Islet precursor cell (in vitro differentiated cells): ENCODE data around the gene CENPE.

Experiments
- DNase-seq: peaks from one replicate; pipeline ENCODE4 v3.0.0-alpha.2; 2018

Gene CENPE

DNA sequence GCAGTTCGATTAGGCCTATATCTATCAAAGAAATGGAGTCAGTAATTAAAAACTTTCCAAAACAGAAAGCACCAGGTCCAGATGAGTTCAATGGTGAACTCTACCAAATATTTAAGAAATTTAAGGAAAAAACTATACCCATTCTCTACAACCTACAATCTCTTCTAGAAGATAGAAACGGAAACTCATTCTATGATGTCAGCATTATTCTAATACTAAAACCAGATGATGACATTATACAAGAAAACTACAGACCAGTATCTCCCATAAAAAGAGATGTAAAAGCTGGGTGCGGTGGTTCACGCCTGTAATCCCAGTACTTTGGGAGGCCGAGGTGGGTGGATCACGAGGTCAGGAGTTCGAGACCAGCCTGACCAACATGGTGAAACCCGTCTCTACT, 69.0 kb downstream of the CENPE start:
- DNase-seq: no peak

DNA sequence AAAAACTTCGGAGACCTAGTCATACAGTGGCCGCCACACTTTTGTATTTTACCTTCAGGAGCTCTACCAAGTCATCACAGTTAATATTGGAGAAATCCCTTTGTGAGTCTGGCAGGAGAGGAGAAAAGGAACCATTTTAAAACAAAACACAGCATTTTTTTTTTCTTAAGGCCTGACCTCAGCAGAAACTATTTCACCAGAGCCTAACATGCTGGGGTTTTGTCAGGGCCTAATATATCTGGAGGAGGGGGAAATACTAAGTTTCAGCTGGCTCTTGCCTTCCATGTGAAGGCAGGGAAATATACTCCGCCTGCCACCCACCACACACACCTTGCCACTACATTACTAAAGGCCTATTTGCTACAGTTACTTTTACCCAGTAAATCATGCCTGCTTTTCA, 72.0 kb downstream of the CENPE start:
- DNase-seq: no peak

DNA sequence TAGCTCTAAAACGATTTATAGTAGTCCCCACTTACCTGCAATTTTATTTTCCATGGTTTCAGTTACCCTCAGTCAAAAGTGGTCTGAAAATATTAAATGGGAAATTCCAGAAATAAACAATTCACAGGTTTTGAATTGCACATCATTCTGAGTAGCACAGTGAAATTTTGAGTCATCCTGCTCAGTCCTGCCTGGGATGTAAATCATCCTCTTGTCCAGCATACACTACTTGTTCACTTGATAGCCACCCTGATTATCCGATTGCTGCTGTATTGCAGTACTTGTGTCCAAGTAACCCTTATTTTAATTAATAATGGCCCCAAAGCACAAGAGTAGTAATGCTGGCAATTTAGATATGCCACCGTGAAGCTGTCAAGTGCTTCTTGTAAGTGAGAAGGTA, 75.0 kb downstream of the CENPE start:
- DNase-seq: no peak

DNA sequence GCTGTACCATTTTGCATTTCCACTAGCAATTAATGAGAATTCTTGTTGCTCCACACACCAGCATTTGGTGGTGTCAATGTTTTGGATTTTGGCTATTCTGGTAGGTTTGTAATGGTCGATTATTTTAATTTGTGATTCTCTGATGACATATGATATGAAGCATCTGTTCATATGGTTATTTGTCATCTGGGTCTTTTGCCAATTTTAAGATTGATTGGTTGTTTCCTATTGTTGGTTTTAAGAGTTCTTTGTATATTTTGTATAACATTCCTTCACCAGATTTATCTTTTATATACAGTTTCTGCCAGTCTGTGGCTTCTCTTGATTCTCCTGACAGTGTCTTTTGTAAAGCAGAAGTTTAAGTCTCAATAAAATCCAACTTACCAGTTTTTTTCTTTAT, 80.0 kb downstream of the CENPE start:
- no peak for DNase-seq

DNA sequence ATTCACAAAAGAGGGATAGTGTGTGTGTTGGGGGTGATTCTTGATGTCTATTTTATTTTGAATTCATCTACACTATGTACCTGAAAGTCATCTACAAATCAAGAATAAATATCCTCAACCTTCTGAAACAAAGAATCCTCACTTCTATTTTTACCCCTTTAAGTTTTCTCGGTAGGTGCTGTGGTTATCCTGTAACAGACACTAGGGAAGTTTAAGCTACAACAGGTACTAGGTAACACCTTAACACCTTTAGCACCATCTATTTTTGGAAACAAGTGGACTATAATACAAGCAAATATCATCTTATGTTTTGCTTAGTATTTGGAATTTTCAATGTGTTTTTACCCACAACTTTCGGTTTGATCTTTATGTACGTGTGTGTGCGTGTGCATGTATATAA, 86.5 kb downstream of the CENPE start:
- DNase-seq: no peak

DNA sequence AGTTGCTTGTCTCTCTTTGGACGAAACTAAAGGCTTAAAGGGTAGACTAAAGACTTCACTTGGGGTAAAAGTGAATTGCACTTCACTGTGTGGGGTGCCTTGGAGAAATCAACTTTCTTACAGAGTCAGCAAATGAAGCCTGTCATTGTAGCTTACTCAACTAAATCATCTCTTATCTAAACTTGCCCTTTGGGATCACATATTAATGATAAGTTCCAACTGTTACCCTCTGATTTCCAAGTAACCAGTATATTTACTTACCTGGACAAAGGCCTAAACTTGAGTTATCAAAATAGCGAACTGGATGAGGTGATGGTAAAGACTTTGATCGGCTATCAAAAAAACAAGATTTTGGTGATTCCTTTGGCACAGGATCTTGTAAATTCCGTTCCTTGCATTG, 89.6 kb downstream of the CENPE start:
- DNase-seq: no peak

DNA sequence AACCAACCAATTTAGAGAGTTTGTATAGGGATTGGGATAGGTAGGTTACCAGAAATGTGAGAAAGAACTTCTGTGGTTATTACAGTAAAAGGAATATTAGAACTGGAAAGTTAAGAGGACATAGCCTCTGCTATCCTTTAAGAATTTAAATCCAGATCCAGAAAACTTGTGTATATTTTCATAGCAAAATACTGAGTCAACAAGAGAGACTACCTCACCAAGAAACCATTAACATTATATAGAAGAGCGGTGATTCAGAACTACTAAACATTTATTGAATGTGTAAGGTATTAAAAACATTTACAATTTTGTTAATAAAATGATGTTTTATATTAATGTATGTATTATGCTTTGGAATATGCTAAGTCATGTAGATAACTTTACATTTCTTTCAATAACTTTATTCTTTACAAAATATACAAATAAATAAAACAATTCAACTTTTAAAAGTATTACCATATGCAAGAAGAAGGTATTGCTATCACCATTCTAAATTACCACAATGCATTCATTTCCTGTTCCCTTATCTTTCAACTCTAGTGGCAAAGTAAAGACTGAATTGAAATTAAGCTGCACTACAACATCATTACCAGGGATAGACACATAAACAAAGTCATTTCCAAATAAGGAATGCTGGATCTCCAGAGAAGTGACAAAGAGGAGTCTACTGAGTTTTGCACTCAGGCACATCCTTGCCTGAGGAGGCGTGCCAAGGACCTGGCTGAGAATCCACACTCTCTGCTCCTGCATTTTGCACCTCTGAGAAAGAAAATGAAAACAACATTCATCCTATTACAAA, 92.4 kb downstream of the CENPE start:
- no peak for DNase-seq

DNA sequence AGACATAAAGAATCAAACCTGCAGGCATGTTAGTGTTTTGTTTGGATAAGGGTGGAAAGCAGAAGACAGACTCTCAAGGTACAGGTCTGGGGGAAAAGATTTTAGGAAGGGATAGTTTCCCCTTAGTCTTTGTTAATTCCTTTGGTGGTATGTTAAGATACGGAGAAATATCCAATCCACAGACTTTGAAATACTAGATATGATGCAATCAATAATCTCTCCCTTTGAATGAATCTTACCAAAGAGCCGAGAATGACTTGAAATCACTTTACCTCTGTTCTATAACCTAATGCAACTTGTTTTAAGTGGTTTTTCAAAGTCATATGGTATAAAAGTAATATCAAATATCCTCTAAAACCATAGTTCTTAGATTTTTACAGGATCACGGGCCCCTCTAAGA, 93.3 kb downstream of the CENPE start:
- DNase-seq: no peak

DNA sequence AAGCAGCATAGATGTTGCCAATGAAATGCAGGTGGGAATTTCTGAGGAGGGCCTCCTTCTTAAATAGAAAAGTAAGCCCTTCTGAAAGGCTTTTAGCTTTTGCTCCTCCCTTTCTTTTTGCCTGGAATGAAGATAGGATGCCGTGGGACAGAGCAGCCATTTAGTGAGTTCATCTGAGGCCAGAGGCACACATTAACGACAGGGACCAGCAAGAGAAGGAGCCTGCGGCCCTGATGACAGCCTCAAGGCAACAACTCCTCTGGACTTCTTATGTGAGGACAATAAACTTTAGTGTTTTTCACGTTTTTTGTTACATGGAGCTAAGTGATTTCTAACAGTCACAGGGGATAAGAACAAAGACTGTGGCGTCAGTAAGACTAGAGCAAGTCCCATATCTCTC, 97.5 kb downstream of the CENPE start:
- peak; percentile 68 for DNase-seq

DNA sequence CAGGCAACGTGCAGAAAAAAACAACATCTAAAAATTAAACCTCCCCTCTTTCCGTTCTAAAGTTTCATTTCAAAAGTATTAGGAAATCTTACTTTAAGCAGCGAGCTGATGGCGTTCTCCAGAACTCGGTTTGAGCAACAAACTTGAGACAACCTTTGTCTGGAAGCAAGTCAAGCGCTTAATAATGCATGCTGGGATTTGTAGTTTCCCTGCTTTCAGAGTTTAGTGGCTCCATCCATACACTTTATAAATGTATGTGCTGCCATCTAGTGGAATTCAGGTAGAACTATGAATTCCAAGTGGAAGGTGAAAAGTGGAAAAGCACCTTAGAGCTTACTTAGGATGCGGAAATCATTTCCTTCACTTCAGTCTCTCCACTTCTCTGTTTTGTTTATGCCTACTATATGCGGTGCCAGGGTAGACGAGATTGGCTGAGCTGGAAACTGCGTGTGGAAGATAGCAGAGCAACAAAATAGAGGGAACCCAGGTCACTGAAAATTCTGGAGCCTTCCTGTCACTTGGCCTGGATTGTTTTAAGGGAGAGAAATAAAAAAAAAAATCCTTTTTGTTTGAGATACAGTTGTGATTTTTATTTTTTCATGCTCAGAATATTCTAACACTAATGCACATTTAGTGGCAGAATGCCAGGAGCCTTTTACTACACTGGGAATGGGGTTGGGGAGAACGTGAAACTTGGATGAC, 98.3 kb downstream of the CENPE start, which contains the start of gene BDH2:
BDH2 (minus strand) TSS at position 144 of the 702 bp plus-strand sequence. CDS start 3,580 bp downstream, outside the sequence.
- peak; percentile 63 for DNase-seq

DNA sequence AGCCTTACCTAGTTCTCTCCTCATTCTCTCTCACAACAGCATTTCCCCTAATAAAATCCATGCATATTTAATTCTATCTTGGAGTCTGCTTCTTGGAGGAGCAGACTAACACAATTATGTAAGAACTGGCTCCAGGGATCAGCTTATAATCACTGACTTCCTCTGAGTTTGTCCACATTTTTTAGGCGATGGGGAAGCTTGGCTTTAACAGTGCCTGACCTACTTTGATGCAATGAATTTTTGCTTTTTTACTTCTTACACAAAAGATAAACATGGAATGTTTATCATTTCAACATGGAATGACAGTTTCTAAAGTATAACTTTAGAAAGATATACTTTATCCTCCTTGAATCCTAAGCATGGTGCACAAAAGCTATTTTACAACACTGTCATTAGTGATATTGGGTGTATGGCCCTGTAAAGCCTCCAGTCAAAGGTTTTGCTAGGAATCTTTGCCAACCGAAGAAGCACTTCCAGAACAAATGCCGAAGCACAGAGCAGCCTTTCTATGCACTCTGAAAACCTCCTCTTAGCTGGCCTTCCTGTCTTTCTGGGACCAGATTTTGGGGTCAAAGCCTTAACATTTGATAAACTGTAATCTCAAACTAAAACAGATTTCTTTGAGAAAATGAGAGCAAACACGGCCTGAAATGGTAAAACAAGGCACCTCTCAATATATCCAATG, 99.2 kb downstream of the CENPE start:
- no peak for DNase-seq

DNA sequence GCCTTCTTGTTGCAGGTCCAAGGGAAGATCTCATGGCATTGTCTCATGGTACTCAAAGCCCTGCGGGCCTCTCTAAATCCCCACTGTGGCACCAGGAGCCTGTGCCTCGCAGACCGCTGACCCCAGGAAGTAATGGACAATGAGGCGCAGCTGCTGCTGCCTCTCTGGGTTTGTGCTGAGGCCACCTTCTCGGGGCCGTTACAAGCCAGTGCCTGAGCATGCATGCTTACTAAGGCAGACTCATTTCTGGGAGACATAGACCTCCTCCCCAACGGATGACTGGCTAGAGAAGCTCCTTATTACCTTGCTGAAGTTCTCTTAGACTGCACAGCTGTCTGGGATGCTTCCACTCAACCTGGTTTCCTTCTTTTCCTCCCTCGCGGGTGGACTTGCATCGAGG, 99.8 kb downstream of the CENPE start:
- no peak for DNase-seq

DNA sequence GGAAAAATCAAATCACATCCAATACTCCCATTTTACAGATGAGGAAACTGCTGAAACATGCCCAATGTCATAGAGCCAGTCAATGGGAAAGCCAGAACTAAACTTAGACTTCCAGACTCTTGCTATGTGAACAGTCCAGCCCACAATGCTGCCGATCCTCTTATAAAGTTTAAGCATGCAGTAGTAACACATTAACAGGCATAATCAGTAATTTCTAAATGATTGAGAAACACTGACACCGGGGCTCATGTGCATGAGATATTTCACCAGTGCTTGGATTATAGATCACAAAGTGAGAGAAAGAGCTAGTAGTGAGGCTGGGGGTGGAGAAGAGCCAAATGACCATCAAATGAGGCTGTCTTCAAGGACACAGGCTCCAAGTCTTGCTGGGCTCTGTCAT, 101.0 kb downstream of the CENPE start:
- no peak for DNase-seq

DNA sequence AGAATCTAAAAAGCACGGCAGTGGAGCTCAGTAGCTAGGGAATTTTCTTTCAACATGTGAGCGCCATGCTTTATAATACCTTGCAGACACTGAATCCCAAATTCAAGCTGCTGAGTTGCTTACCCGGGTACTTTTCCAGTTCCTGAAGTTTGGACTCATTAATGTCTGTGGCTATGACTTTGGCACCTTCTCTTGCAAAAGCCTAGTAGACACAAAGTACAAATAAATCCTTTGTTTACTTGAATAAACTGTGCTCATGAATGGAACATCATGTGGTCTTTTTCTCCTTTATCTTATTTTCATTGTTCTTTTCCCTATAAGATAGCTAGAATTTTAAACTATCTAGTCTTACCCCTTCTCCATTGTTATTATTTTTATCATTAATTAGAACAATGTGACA, 103.1 kb downstream of the CENPE start:
- no peak for DNase-seq

DNA sequence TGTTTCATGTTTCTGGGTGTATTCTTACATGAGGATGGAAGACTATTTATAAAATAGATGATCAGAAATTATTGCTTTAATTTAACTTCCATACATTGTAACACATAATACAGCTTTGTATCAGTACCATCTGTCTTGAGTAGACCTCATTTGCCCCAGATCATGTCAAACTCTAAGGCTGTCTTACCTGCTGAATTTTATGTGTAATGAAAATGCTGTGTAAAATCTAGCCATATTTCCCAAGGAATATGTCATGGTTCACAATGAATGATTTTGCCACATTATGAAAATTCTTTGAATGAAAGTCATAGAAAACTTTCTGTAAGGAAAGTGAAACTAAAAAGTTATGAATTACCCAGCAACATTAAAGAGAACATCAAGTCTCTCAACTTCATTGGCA, 105.9 kb downstream of the CENPE start:
- no peak for DNase-seq

DNA sequence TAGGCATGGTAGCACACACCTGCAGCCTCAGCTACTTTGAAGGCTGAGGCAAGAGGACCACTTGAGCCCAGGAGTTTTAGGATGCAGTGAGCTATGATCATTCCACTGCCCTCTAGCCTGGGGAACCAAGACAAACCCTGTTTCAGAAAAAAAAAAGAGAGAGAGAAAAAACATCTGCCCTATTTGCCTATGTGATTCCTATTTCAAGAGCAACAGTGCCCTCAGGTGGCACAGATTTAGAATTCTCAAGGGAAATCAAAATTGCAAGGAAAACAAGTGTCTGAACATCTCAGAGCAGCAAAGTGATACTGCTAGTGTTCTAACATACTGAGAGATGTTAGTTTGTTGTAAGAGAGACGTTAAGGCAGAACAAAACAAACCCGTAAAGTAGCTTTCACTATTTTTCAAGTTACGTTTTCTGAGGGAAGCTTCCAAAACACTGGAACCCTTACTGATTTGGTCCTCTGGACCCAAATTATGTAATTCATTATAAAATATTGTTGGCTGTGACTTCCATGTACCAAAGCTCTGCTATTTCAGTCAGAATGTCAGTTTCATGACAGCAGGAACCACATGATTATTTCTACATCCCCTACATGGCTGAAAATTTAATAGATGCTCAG, 106.4 kb downstream of the CENPE start:
- no peak for DNase-seq

DNA sequence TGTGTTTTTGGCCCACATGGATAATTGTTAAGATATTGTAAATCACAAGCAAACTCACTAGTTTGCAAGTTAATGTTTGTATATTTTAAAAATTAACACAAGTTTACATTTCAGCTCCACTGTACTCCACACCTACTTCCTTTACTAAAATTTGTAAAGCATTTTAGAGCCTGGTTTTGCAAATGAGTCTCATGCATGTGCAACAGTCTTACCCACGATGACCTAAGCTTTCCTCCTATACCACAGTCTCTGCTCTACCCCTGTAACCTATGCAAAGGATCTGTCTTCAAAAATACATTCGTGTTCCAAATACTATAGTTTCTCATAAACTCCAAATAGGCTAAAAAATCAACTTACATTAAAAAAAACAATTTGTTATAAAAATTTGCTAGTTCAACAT, 108.7 kb downstream of the CENPE start:
- DNase-seq: no peak

DNA sequence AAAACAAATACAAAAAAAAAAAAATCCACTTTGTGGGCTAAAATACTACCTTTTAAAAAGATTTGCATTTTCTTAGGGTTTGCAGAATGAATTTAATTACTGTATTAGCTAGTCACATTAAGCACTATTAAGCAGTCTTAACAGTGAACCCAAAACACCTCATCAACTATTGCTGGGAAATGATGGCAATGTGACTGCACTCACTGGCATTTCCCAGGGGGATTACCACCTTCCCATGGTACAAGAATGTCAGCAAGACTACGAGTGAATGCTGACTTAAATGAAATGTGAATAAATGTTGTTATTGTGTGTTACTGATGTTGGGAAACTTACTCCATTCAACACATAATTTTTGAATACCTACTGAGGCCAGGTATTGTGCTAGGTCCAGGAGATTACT, 111.6 kb downstream of the CENPE start:
- no peak for DNase-seq

DNA sequence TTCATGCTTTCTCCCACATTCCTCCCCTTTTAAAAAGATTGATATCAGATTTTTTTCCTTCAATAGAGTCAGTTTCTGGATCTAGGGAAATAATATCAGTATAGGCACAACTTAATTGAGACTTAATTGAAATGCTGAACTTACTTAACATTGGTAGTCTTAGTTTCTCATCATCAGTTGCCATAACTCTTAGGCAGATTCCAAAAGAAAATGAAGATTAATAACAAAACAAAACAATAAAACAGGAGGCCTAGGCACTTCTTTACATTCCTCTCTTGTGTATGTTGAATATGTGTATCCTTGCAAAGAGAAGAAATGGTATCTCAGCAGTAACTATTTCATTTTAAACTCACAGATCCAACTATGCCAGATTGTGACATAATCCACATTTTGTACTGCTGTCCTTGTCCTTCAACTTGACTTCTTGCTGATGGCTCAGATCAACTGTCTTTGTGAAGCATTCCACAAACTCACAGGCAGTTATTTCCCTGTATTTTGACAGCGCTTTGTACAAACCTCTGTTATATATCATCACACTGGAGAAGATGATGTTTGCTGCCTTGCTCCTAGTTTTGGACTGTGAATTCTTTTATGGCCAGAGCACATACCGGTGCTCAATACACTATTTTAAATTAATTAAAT, 112.5 kb downstream of the CENPE start:
- no peak for DNase-seq

DNA sequence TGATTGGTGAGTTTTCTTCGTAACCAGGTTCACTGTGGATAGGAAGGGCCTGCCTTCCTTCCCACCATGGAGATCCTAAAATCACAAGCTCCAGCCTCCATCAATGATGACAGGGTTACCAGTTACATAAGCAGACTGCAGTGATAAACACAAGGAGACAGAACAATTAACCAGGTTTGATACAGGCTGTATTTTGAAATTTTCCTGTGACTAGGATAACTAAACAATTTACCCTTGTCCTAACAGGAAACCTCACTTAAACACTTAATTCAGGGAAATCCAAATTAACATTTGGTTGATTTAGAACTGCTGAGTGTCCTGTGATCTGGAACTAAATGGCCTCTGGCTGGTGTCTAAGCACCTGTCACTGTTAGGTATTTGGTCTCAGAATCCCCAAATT, 118.5 kb downstream of the CENPE start:
- no peak for DNase-seq

DNA sequence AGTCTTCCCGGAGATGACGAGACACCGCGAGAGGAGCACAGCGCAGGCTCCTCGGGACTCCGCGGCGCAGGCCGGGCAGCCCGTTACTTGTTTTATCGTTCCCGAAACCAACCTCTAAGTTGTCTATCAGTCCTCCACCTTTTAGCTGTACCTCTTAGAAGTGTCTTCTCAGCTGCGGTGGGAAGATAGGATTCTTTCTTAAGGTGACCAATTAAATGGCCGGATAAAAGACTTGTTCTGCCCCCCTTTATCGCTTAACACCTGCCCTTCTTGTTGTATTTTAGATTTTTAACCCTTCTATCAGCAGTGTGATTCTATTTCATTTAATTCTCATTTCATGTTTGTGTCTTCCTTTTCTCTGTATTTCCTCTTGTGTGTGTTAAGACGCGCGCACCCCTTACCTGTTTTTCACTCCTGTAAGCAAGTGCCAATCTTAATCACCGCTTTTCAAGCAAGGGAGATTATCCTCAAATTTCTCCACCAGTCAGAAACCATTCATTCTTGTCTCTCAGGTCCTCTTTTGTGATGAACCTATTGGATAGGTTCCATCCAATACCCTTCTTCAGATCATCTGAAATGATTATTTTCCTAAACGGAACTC, 121.3 kb downstream of the CENPE start, which contains the start of gene SLC9B2:
SLC9B2 (minus strand) TSS at position 15 of the 601 bp plus-strand sequence. CDS start 9,211 bp downstream, outside the sequence.
- DNase-seq: no peak
